Fibroblast of mammary gland (primary cell): ENCODE measurements around the gene KIAA0319L.

Experiments used
- DNase-seq: peaks from one replicate; pipeline ENCODE4 v3.0.0-alpha.2; 2010; ENCODE audit warnings: low read depth
- H3K4me3 ChIP-seq: 2 replicates; pipeline ENCODE4 v1.5.1; 2011; ENCODE audit warnings: low read depth, mild to moderate bottlenecking, low read length, moderate library complexity; ENCODE audit not compliant: control insufficient read depth
- CTCF ChIP-seq: conservative IDR thresholded peaks from 2 replicates; pipeline ENCODE4 v1.5.1; 2011; ENCODE audit warnings: low read depth, low read length, inconsistent platforms; ENCODE audit not compliant: control insufficient read depth, insufficient read depth

KIAA0319L gene

GRCh38 chr1:35439626-35440025 lies 117.6 kb downstream of the KIAA0319L start:
- no peak overlapping the region for H3K4me3 ChIP-seq
- no peak for TF ChIP-seq CTCF
- no peak for DNase-seq

- no peak overlapping the region for H3K4me3 ChIP-seq
- TF ChIP-seq CTCF = no peak
- DNase-seq = no peak
Observed at GRCh38 chr1:35437200-35437599, 120.0 kb downstream of the KIAA0319L start.

- no peak for DNase-seq
- TF ChIP-seq CTCF = no peak
- no peak overlapping the region for H3K4me3 ChIP-seq
Observed at GRCh38 chr1:35436078-35436477, 121.1 kb downstream of the KIAA0319L start.

GRCh38 chr1:35434703-35435102 lies 122.5 kb downstream of the KIAA0319L start:
- no peak overlapping the region for H3K4me3 ChIP-seq
- TF ChIP-seq CTCF = no peak
- no peak for DNase-seq

GRCh38 chr1:35433714-35434113 lies 123.5 kb downstream of the KIAA0319L start:
- no peak for DNase-seq
- no peak for TF ChIP-seq CTCF
- H3K4me3 ChIP-seq = no peak overlapping the region

- no peak overlapping the region for H3K4me3 ChIP-seq
- no peak for TF ChIP-seq CTCF
- no peak for DNase-seq
Observed at GRCh38 chr1:35432231-35432630, 125.0 kb downstream of the KIAA0319L start.

- DNase-seq = no peak
- TF ChIP-seq CTCF = no peak
- no peak overlapping the region for H3K4me3 ChIP-seq
Observed at GRCh38 chr1:35431173-35431599, 126.0 kb downstream of the KIAA0319L start.
